ENCODE measurements around the gene NRXN3. TPM values are rescaled to one million over a fixed set of nuclear protein-coding genes. Genes with fewer than 3 reads are reported as not detected.

NRXN3 gene
- total and polyA plus RNA-seq, 2 experiments from 2014 or later: 0.08 to 0.11 TPM

- in situ Hi-C loops (cut with MboI): no loop called here
- WGBS, 2 experiments (ENCODE audit: low coverage in 1 of 2, low lambda C conversion rate in 2 of 2, missing lambda C conversion rate in 2 of 2): 17 to 20% methylated on average over 6 of the region's 6 CpGs
- Histone ChIP-seq H2AFZ (no peak overlapping the region), H3K27ac (no peak overlapping the region), H3K4me1 (ENCODE audit: insufficient read depth) (no peaks in the 10 kb centered on the region), H3K4me2 (ENCODE audit: unreplicated experiment) (no peak overlapping the region), H3K9me2 (ENCODE audit: insufficient read depth) (no peaks in the 10 kb centered on the region), H3F3A (ENCODE audit: insufficient read depth) (no peaks in the 10 kb centered on the region), H3K36me3 (ENCODE audit: low read depth) (no peaks in the 10 kb centered on the region), H3K4me3 (no peak overlapping the region), H3K79me2 (ENCODE audit: insufficient read depth) (no peaks in the 10 kb centered on the region), H3K9me3 (ENCODE audit: low read depth) (no peaks in the 10 kb centered on the region), H4K20me1 (ENCODE audit: insufficient read depth) (no peaks in the 10 kb centered on the region), H3K27me3 (replicated peaks; ENCODE audit: insufficient read depth) (no peaks in the 10 kb centered on the region), H3K9ac (no peak overlapping the region)
- no peak for DNase-seq
- no peak for TF ChIP-seq EZH2 (IDR thresholded peaks at IDR 0.05; ENCODE audit: insufficient read depth, poor library complexity, severe bottlenecking)
- TF ChIP-seq EZH2phosphoT487 (IDR thresholded peaks at IDR 0.05; ENCODE audit: insufficient read depth, low read depth): no peak
Measured at GRCh38 chr14:79630288-79630960, 1460.3 kb downstream of the NRXN3 start.

- Histone ChIP-seq H3K36me3 (ENCODE audit: low read depth) (no peaks in the 10 kb centered on the region), H3K4me3 (no peak overlapping the region), H3K27me3 (replicated peaks; ENCODE audit: insufficient read depth) (no peaks in the 10 kb centered on the region), H3K9me2 (ENCODE audit: insufficient read depth) (no peaks in the 10 kb centered on the region), H2AFZ (no peak overlapping the region), H3K27ac (no peak overlapping the region), H3K4me2 (ENCODE audit: unreplicated experiment) (no peak overlapping the region), H3K4me1 (ENCODE audit: insufficient read depth) (no peaks in the 10 kb centered on the region), H3K9me3 (ENCODE audit: low read depth) (no peaks in the 10 kb centered on the region), H3F3A (ENCODE audit: insufficient read depth) (no peaks in the 10 kb centered on the region), H3K9ac (no peak overlapping the region), H3K79me2 (ENCODE audit: insufficient read depth) (no peaks in the 10 kb centered on the region), H4K20me1 (ENCODE audit: insufficient read depth) (no peaks in the 10 kb centered on the region)
- DNase-seq: no peak
- WGBS, 2 experiments (ENCODE audit: low coverage in 1 of 2, low lambda C conversion rate in 2 of 2, missing lambda C conversion rate in 2 of 2): 66 to 68% methylated on average over 24 to 25 of the region's 25 CpGs
- in situ Hi-C loops (cut with MboI): no loop called here
- TF ChIP-seq EZH2phosphoT487 (IDR thresholded peaks at IDR 0.05; ENCODE audit: insufficient read depth, low read depth) (no peak), EZH2 (IDR thresholded peaks at IDR 0.05; ENCODE audit: insufficient read depth, poor library complexity, severe bottlenecking) (no peak)
Measured at GRCh38 chr14:79631276-79631675, 1461.1 kb downstream of the NRXN3 start.

GRCh38 chr14:79638672-79639266 lies 1468.6 kb downstream of the NRXN3 start:
- Histone ChIP-seq H3K9me3 (ENCODE audit: low read depth) (no peaks in the 10 kb centered on the region), H3K27me3 (replicated peaks; ENCODE audit: insufficient read depth) (no peaks in the 10 kb centered on the region), H3K36me3 (ENCODE audit: low read depth) (no peaks in the 10 kb centered on the region), H3K4me1 (ENCODE audit: insufficient read depth) (no peaks in the 10 kb centered on the region), H3K9ac (no peak overlapping the region), H3K4me2 (ENCODE audit: unreplicated experiment) (no peak overlapping the region), H2AFZ (no peak overlapping the region), H3K27ac (no peak overlapping the region), H3F3A (ENCODE audit: insufficient read depth) (no peaks in the 10 kb centered on the region), H3K79me2 (ENCODE audit: insufficient read depth) (no peaks in the 10 kb centered on the region), H3K9me2 (ENCODE audit: insufficient read depth) (no peaks in the 10 kb centered on the region), H3K4me3 (no peak overlapping the region), H4K20me1 (ENCODE audit: insufficient read depth) (no peaks in the 10 kb centered on the region)
- in situ Hi-C loops (cut with MboI): no loop called here
- 32 to 40% methylated on average over 6 of the region's 6 CpGs for WGBS, 2 experiments (ENCODE audit: low coverage in 1 of 2, low lambda C conversion rate in 2 of 2, missing lambda C conversion rate in 2 of 2)
- DNase-seq: no peak
- TF ChIP-seq EZH2 (IDR thresholded peaks at IDR 0.05; ENCODE audit: insufficient read depth, poor library complexity, severe bottlenecking): no peak

GRCh38 chr14:79639613-79640012 lies 1469.4 kb downstream of the NRXN3 start:
- H3F3A ChIP-seq (ENCODE audit: insufficient read depth): no peaks in the 10 kb centered on the region
- H3K9me2 ChIP-seq (ENCODE audit: insufficient read depth): no peaks in the 10 kb centered on the region
- no peaks in the 10 kb centered on the region for H3K79me2 ChIP-seq (ENCODE audit: insufficient read depth)
- no peak overlapping the region for H2AFZ ChIP-seq
- no peak overlapping the region for H3K9ac ChIP-seq
- H3K36me3 ChIP-seq (ENCODE audit: low read depth): no peaks in the 10 kb centered on the region
- H3K4me2 ChIP-seq (ENCODE audit: unreplicated experiment): no peak overlapping the region
- no peaks in the 10 kb centered on the region for H4K20me1 ChIP-seq (ENCODE audit: insufficient read depth)
- H3K4me1 ChIP-seq (ENCODE audit: insufficient read depth): no peaks in the 10 kb centered on the region
- H3K27ac ChIP-seq: no peak overlapping the region
- in situ Hi-C loops (cut with MboI): no loop called here
- H3K9me3 ChIP-seq (ENCODE audit: low read depth): no peaks in the 10 kb centered on the region
- DNase-seq: no peak
- no peak for TF ChIP-seq EZH2phosphoT487 (IDR thresholded peaks at IDR 0.05; ENCODE audit: insufficient read depth, low read depth)
- no peak for TF ChIP-seq EZH2 (IDR thresholded peaks at IDR 0.05; ENCODE audit: insufficient read depth, poor library complexity, severe bottlenecking)
- no peaks in the 10 kb centered on the region for H3K27me3 ChIP-seq (replicated peaks; ENCODE audit: insufficient read depth)
- 12 to 14% methylated on average over 3 of the region's 3 CpGs for WGBS, 2 experiments (ENCODE audit: low coverage in 1 of 2, low lambda C conversion rate in 2 of 2, missing lambda C conversion rate in 2 of 2)
- no peak overlapping the region for H3K4me3 ChIP-seq
